Cardiac septum (tissue), 1 donor: Measurements from ENCODE around the gene BICRA. TPM values are rescaled to one million over a fixed set of nuclear protein-coding genes. Genes with fewer than 3 reads are reported as not detected.
"Not testable (repeated sequence)": the region's sequence is repeated elsewhere in the genome, so short reads cannot be mapped to it uniquely, and the experiment has no call there.

Source experiments
- DNase-seq: peaks from one replicate; pipeline ENCODE4 v3.0.0-alpha.2; 2020; ENCODE audit warnings: low spot score
- intact Hi-C: fragments of 100-400 bp; cut with DNase I; formaldehyde crosslinking; loops from one replicate; pipeline ENCODE4 v1.14.0; 2022
- total RNA-seq: library from RNA; stranded (reverse); fragmentation: NEBNext Ultra II Directional; extraction: Animal tissue kit (Norgen Biotek cat#: 25700); gene quantifications from one replicate; pipeline ENCODE4 v1.2.1, GENCODE V29; 2021
- donor health status: DM: no; HTN: no; CAD: no.

Gene BICRA
- total RNA-seq, 1 donor from 2014 or later = 9.3 TPM

- DNase-seq = no peak
- intact Hi-C loops = no loop called here
These were observed 93.0 kb downstream of the BICRA start for GRCh38 chr19:47701717-47702552.

- DNase-seq = no peak
- intact Hi-C loops = no loop called here
These were observed 93.7 kb downstream of the BICRA start for GRCh38 chr19:47702671-47703070.

- DNase-seq = no peak
- intact Hi-C loops = no loop called here
These were observed 94.4 kb downstream of the BICRA start for GRCh38 chr19:47703301-47703700.

GRCh38 chr19:47704024-47704423 lies 95.1 kb downstream of the BICRA start:
- intact Hi-C loops = no loop called here
- no peak for DNase-seq

GRCh38 chr19:47704656-47705055 lies 95.7 kb downstream of the BICRA start:
- intact Hi-C loops = no loop called here
- DNase-seq = no peak

- no peak for DNase-seq
- intact Hi-C loops = no loop called here
These were observed 98.4 kb downstream of the BICRA start for GRCh38 chr19:47707135-47707925.

- intact Hi-C loops = no loop called here
- no peak for DNase-seq
These were observed 102.8 kb downstream of the BICRA start for GRCh38 chr19:47711652-47712242.

GRCh38 chr19:47713046-47714021 lies 104.4 kb downstream of the BICRA start, which contains the start of gene EHD2:
EHD2 (plus strand) TSS chr19:47713422; CDS start chr19:47716613, 3,191 bp downstream.
- intact Hi-C loops = loop anchor here (1.0 kb wide), 2 partner anchors 30 to 75 kb away; no protein-coding TSS in a partner anchor
- peak; percentile 80 for DNase-seq

GRCh38 chr19:47714339-47714738 lies 105.4 kb downstream of the BICRA start:
- no peak for DNase-seq
- intact Hi-C loops = no loop called here

- DNase-seq, intact Hi-C loops: not testable (repeated sequence)
These were observed 105.9 kb downstream of the BICRA start for GRCh38 chr19:47714855-47715254.

GRCh38 chr19:47716270-47716937 lies 107.5 kb downstream of the BICRA start:
- intact Hi-C loops = no loop called here
- DNase-seq = no peak

GRCh38 chr19:47718415-47719046 lies 109.6 kb downstream of the BICRA start:
- intact Hi-C loops = loop anchor here (1.0 kb wide), 2 partner anchors 25 to 60 kb away; partner anchors contain the start of gene SELENOW
- not testable (repeated sequence) for DNase-seq

GRCh38 chr19:47719047-47719859 lies 110.3 kb downstream of the BICRA start:
- peak; percentile 89 for DNase-seq
- intact Hi-C loops = loop anchor here (1.0 kb wide), 2 partner anchors 24 to 59 kb away; partner anchors contain the start of gene SELENOW

GRCh38 chr19:47720669-47721422 lies 111.9 kb downstream of the BICRA start:
- intact Hi-C loops = no loop called here
- DNase-seq = no peak

- DNase-seq = no peak
- intact Hi-C loops = no loop called here
These were observed 114.6 kb downstream of the BICRA start for GRCh38 chr19:47723581-47723940.

GRCh38 chr19:47725759-47726401 lies 116.9 kb downstream of the BICRA start:
- no peak for DNase-seq
- intact Hi-C loops = no loop called here
